Activated naive CD4-positive, alpha-beta T cell (primary cell): Measurements from ENCODE around the gene MUC6.
"Not testable (repeated sequence)": the region's sequence is repeated elsewhere in the genome, so short reads cannot be mapped to it uniquely, and the experiment has no call there.

Experiments used
- DNase-seq, 4 experiments: peaks; one replicate each; lab custom pipeline; 2025; lab: John Stamatoyannopoulos, UW

MUC6 gene

DNA sequence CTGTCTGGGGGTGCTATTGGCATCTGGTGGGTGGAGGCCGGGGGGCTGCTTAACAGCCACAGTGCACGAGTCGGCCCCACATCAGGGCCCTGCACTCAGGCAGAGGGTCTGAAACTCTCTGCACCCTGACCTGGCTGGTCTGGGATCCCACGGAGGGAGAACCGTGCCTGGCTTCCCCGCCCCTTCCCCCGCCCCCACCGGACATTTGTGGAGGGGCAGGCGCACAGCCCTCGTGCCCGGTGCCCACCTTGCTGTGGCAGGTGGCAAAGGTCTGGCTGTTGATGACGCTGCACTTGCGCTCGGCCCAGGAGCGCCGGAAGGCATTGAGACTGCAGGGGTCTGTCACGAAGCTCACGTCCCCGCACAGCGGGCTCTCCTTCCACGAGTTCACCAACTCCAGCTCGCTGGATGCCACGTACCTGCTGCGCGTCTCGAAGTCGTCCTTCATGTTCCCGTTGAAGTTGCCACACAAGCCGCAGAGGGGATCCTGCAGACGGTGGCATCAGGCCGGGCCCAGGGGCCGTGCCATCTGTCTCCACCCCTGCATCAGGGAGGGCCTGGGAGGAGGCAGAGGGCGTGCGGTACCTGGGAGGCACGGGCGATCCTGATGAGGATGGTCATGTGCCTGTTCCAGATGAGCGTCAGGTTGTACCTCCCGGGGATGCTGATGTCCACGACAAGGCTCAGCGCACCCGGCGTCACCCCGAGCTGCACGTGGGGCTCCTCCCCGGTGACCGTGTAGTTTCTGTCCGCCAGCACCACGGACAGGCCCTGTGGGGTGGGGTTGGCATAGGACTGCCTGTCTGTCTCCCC lies 11.7 kb downstream of the MUC6 start:
- DNase-seq = no peak

GRCh38 chr11:1023811-1024596 lies 12.5 kb downstream of the MUC6 start:
- no peak for DNase-seq

DNA sequence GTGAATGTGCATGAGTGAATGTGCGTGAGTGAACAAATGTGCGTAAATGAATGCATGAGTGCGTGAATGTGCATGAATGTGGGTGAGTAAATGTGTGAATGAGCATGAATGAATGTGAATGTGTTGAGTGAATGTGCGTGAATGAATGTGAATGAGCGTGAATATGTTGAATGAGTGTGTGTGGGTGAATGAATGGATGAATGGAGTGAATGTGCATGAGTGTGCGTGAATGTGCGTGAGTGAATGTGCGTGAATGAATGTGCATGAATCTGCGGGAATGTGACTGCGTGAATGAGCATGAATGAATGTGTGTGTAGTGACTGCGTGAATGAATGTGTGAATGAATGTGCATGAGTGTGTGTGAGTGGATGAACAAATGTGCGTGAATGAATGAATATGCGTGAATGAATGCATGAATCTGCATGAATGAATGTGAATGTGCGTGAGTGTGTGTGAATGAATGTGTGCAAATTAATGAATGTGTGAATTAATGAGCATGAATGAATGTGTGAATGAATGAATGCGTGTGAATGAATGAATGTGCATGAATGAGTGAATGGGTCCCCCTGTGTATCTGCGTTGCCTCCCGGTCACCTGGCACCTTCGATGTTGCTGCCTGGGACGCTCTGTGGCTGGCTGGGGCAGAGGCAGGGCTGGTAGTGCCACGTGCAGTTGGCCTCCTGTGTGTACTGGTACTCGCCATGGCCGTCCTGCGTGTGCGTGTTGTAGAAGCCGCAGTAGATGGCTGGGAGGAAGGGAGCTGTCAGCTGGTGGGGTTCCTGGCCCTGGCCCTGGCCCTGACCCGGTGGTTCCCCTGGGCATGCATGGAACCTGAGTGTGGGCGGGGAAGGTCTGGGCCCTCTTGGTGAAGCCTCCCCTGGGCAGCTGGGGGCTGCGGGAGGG lies 13.4 kb downstream of the MUC6 start:
- DNase-seq = no peak

GRCh38 chr11:1022411-1022810 lies 14.1 kb downstream of the MUC6 start:
- no peak for DNase-seq

DNA sequence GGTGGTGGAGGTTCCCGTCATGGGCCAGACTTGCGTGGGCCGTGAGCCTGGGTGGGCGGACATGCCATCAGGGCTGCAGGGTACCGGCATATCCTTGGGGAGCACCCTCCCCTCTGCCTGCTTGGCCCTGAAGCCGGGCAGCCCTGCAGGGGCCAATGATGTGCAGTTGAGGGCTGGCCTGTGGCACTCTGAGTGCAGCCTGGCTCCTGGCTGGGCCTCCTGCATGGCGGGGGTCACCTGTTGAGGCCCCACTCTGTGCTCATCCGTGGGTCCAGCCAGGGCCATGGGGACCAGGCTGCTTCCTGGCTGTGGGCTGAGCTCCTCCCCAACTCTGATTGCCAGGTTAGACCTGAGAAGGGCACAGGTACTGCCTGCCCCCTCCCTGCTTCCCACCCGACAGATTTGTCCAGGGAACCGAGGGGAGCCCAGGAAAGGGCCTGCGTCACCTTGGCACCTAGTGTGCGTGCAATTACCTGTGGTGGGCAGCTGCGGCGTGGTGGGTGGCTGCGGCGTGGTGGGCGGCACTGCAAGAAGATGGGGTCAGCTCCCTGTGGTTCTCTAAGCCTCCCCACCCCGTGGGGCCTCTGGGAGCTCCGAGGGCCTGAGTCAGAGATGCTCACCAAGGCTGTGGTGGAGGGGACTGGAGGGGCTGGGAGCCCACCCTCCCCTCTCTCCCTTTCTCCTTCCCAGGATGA lies 16.2 kb downstream of the MUC6 start:
- no peak for DNase-seq

- no peak for DNase-seq
Observed at GRCh38 chr11:1019321-1019910, 17.1 kb downstream of the MUC6 start.

DNA sequence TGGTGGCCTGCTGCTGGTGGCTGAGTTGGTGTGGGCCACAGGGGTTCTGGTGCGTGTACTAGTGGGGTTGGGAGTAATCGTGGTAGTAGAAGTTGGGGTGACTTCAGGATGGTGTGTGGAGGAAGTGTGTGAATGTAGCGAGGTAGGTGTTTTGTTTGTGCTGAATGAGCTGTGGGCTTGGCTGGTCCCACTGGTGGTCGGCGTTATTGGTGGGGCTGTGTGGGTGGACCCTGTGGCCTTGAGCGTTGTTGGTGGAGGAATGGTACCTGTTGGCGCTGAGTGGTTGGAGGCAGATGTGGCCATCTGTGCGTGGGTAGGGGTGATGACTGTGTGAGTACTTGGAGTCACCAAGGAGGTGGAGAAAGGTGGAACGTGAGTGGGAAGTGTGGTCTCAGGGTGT lies 18.4 kb downstream of the MUC6 start:
- DNase-seq = no peak

DNA sequence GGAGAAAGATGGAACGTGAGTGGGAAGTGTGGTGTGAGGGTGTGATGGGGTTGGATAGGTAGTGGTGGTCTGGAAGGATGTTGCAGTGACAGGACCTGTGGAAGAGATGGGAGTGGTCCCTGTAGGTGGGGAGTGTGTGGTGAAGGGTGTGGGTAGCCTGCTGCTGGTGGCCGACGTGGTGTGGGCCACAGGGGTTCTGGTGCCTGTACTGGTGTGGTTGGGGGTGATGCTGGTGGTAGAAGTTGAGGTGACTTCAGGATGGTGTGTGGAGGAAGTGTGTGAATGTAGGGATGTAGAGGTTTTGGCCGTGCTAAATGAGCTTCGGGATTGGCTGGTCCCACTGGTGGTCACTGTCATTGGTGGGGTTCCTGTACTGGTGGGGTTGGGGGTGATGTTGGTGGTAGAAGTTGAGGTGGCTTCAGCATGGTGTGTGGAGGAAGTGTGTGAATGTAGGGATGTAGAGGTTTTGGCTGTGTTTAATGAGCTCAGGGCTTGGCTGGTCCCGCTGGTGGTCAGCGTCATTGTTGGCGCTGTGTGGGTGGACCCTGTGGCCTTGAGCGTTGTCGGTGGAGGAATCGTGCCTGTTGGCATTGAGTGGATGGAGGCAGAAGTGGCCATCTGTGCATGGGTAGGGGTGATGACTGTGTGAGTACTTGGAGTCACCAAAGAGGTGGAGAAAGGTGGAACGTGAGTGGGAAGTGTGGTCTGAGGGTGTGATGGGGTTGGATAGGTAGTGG lies 19.1 kb downstream of the MUC6 start:
- DNase-seq = no peak

- not testable (repeated sequence) for DNase-seq
Observed at GRCh38 chr11:1016610-1017126, 19.9 kb downstream of the MUC6 start.

GRCh38 chr11:1015826-1016545 lies 20.5 kb downstream of the MUC6 start:
- no peak for DNase-seq

DNA sequence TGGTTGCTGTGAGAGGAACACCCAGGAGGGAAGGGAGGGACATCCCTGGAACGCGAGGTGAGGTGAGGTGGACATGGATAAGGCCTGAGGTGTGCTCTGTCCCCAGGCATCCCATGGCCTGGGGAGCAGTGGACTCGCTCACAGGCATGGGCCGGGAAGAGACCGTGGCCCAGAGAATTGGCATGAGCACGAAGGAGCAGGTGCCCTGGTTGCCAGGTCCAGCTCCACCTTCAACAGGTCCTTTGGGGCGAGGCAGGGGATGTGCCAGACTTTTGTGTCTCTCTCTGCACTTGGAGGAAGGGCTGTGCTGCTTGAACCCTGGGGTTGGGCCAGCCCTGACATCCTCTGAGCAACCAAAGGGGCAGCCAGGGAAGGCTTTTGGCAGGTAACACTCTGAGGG lies 21.5 kb downstream of the MUC6 start:
- no peak for DNase-seq

GRCh38 chr11:1014276-1014675 lies 22.2 kb downstream of the MUC6 start:
- no peak for DNase-seq

- no peak for DNase-seq
Observed at GRCh38 chr11:1013631-1013935, 22.9 kb downstream of the MUC6 start.

DNA sequence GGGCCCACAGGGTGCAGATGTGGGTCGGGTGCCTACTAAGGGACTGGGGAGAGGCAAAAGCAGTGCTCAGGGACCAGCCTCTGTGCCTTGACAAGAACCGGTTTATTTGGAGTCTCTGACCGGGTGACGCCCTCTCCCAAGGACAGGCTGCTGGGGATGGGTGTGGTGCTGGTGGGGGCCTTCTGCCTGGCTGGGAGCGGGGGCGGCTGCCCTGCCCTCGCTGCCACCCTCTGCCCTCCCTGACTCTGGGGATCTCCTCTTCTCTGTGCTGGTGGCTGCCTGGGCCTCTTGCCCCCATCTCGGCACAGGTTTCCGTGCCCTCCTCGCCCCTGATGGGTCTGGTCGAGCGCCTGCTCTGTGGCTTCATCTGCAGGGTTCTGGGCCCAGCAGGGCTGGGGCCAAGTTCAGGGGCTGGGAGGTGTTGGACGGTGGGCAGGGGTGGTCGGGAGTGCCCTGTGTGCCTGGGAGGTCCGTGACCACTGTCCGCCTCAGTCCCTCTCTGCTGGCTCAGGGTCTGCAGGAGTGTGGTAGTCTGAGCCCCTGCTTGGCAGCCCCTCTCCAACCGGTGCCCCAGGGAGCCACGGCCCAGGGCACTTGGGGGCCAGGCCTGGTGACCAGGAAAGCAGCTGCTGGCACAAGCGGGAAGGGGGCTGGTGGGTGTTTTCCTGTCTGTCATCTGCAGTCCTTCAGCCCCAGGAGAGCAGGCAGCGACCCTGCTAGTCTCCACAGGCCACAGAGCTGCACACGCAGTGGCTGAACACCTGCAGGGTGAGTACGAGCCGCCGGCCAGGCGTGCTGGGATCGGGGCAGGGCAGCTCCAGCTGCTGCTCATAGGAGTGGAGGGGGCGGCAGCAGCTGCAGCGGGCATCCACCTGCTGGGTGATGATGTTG lies 23.5 kb downstream of the MUC6 start:
- DNase-seq = no peak

- no peak for DNase-seq
Observed at GRCh38 chr11:1012291-1012690, 24.2 kb downstream of the MUC6 start.

GRCh38 chr11:1011320-1011698 lies 25.2 kb downstream of the MUC6 start:
- DNase-seq = no peak

DNA sequence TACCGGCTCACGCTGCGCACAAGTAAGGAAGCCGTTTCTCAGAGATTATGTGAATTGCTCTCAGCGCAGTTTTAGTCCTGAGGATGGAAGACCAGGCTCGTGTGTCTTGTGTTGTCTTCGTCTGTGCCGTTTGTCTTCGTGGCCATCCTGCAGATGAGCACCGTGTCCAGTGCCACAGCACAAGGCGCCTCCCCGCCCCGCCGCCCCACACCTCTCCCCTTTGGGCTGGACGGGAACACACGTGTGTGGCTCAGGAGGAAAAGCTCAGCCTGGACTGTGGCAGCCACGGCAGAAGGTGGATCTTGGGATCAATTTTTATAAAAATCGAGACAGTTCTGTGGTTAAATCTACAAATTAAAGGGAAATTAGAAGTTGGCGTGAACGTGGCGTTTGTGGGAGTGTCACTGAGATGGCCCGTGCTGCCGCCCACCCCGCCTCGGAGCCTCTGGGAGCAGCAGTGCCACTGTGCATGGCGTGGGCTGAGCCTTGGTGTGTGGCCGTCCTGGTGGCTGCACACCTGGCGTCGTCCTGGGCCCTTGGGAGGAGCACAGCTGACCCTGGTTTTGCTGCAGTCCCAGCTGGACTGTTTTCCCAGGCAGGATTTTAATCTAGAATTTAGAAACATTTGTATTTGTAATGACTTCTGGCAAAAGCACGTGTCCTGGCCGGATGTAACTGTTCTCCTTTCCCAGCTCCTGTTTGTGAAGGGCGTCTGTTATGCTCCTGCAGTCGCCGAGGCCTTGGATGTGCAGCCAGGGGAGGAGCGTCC lies 25.8 kb downstream of the MUC6 start:
- DNase-seq = no peak

GRCh38 chr11:1009991-1010390 lies 26.5 kb downstream of the MUC6 start:
- no peak for DNase-seq
